ENCODE data around the gene CASP10.

Gene CASP10

GRCh38 chr2:201200345-201200744 lies 17.4 kb downstream of the CASP10 start:
- DNase-seq: no peak

GRCh38 chr2:201201371-201201770 lies 18.4 kb downstream of the CASP10 start:
- no peak for DNase-seq

GRCh38 chr2:201203916-201204654 lies 21.1 kb downstream of the CASP10 start:
- DNase-seq: no peak

GRCh38 chr2:201204655-201205514 lies 21.9 kb downstream of the CASP10 start:
- DNase-seq: no peak

GRCh38 chr2:201205515-201205849 lies 22.5 kb downstream of the CASP10 start:
- DNase-seq: no peak

- no peak for DNase-seq
Observed at GRCh38 chr2:201208563-201209252, 25.8 kb downstream of the CASP10 start.

GRCh38 chr2:201215963-201216362 lies 33.0 kb downstream of the CASP10 start:
- DNase-seq: no peak

GRCh38 chr2:201216918-201217317 lies 34.0 kb downstream of the CASP10 start:
- no peak for DNase-seq

GRCh38 chr2:201218780-201219179 lies 35.8 kb downstream of the CASP10 start:
- no peak for DNase-seq

GRCh38 chr2:201219328-201220096 lies 36.6 kb downstream of the CASP10 start:
- no peak for DNase-seq

- DNase-seq: no peak
Observed at GRCh38 chr2:201220102-201220570, 37.2 kb downstream of the CASP10 start.

GRCh38 chr2:201223089-201224073 lies 40.4 kb downstream of the CASP10 start:
- no peak for DNase-seq

- DNase-seq: no peak
Observed at GRCh38 chr2:201228271-201228911, 45.5 kb downstream of the CASP10 start.

- DNase-seq: no peak
Observed at GRCh38 chr2:201228912-201229290, 46.0 kb downstream of the CASP10 start.

- DNase-seq: peak; percentile 92 to 93
Observed at GRCh38 chr2:201231781-201232466, 49.0 kb downstream of the CASP10 start.

- DNase-seq: no peak
Observed at GRCh38 chr2:201232467-201232815, 49.5 kb downstream of the CASP10 start.

- peak; percentile 90 to 91 for DNase-seq
Observed at GRCh38 chr2:201233192-201233811, 50.4 kb downstream of the CASP10 start.

GRCh38 chr2:201233812-201234662 lies 51.1 kb downstream of the CASP10 start:
- DNase-seq: peak; percentile 60 to 64

- no peak for DNase-seq
Observed at GRCh38 chr2:201234663-201235135, 51.8 kb downstream of the CASP10 start.
